GM19468 (cell line): ENCODE data around the gene ZNF407.

Experiments
- ATAC-seq: cut with Tn5 transposase; IDR thresholded peaks from one replicate; pipeline ENCODE4 v1.9.1; 2021; ENCODE audit warnings: mild to moderate bottlenecking, moderate library complexity, moderate number of reproducible peaks; ENCODE audit not compliant: unreplicated experiment; ENCODE audit errors: extremely low read depth

Gene ZNF407

DNA sequence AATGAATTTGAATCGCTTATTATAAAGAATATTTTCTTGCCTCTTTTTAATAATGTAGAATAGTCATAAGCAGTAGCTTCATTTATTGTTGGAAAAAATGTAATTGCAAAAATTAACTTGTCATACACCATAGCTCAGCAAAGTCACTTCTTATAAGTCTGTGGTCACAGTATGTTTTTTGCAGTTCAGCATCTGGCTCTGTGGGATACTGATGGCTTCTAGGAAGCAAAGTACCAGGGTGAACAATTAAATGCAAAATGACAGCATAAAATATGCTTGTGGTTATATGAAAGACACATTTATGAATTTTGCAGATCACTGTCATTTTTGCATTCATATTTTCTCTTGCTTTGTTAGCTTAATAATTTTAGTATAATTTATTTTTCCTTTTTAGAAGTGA lies 116.5 kb downstream of the ZNF407 start:
- no peak for ATAC-seq

DNA sequence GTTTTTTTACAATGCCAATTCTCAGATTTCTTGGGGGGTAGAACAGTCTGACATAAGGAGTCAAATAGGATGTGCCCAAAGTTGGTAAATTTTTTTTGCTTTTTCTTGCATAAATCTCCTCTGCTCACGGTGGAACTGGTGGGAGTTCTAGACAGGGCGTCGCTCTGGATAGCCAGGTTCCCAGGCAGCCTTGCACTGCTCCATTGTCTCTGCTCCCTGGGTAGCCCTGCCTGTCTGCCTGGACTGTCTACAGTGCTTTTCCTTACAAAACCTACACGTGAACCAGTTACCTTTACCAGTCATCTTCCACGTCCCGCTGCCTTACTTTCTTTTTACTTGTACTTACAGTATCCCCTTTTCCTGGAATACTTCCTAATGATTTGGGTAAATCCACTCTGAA lies 117.1 kb downstream of the ZNF407 start:
- ATAC-seq: no peak

DNA sequence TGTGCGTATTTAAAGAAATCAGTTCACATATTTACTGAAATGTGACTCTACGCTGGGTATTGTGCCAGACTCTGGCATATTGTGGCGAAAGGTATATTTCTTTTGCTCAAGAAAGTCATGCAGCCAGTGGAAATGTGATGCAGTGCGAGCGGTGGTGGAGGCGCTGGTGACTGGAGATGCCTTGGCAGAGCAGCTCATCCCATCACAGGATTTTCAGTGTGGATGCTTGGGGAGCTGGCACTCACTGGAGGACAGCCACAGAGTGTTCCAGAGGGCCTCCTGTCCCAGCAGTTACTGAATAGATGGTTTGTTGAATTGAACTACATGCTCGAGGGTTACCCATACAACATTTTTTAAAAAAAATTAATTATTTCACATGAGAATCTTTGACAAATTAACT lies 117.6 kb downstream of the ZNF407 start:
- ATAC-seq: no peak

DNA sequence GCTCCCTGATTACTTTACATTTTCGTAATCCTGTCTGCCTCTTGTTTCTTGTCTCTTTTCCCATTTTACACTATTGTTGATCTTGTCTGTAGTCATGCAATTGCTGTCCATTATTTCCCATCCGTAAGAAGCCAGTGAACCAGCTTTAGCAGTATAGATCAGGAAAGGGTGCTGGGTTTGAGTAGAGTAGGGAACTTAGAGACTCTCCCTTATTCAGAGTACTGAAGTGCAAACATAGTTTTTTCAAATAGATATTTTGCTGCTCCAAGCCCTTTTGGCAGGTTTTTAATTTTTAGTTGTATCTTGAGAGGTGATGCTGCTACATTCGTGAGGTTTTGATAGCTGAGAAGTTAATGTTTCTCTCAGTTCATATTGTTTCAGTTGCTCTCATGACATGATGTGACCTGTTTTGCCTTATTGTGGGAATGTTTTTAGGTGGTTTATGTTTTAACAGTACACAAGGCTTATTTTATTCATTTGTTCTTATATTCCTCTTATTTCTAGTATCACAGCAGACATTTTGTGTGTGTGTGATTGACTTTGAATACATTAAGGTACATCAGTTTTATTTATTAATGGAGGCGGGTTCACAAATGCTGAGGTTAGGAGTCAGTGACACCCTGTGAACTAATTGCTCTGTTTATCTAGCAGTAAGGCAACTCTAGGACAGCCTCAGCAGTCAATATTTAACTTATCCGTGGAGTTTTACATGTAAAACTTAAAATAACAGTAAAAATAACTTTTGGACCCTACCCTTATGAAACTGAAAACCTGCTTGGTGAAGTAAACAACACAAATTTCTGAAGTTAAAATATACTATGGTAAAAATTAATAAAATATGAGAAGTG lies 118.4 kb downstream of the ZNF407 start:
- ATAC-seq: no peak

DNA sequence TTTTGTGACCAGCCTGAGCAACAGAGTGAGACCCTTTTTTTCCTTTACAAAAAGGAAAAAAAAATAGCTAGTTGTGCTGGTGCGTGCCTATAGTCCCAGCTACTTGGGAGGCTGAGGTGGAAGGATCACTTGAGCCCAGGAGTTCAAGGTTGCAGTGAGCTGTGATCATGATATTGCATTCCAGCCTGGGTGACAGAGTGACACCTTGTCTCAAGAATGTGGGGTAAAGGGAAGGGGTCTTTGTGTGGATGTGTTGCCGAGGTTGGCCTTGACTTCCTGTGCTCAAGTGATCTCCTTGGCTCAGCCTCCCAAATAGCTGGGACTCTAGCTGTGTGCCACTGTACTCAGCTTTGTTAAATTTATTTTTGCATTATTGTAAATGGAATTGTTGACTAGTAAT lies 120.6 kb downstream of the ZNF407 start:
- ATAC-seq: no peak

DNA sequence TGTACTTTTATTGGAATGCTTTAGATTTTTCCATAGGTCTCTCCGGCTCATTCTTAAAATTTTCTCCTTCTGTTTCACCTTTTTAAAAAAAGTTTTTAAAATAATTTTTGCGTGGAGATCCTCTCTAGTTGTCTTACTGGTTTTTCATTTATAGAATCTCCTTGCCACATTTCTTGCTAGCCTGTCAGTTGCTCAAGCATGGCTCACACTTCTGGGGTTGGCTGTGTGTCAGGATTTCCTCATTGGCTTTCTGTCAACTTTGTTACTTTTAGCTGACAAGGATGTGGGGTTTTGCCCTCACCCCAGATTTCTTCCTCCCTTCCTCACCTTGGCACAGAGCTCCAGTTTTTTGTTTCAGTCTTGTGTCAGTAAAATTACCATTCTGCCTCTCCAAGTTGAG lies 124.6 kb downstream of the ZNF407 start:
- no peak for ATAC-seq

DNA sequence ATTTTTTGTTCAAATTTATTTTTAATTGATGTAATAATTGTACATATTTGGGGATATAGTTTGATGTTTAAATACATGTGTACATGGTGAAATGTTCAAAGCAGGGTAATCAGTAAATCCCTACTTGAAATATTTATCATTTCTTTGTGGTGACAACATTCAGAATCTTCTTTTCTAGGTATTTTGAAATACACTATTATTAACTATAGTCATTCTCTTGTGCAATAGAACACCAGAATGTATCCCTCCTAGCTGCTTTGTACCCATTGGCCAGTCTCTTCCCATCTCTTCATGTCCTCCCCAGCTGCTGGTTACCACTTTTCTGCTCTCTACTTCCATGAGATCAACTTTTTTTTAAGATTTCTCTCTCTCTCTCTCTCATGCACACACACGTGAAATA lies 126.5 kb downstream of the ZNF407 start:
- ATAC-seq: no peak

DNA sequence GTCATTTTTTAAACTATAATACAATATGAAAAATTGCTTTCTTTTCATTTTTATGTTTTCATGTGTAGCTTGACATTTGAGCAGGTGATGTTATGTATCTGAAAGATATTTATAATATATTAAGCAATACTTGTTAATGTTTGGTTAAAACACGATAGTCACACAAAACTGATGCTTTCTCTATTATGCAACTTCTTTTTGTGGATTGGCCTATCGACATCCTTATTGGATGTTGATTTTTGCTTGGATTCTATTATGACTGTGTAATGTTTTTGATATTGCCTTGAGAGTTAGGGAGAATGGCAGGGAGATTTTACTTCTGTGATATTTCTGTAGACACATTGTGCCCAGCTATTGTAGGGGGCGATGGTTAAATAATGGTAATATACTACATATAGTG lies 128.0 kb downstream of the ZNF407 start:
- no peak for ATAC-seq

DNA sequence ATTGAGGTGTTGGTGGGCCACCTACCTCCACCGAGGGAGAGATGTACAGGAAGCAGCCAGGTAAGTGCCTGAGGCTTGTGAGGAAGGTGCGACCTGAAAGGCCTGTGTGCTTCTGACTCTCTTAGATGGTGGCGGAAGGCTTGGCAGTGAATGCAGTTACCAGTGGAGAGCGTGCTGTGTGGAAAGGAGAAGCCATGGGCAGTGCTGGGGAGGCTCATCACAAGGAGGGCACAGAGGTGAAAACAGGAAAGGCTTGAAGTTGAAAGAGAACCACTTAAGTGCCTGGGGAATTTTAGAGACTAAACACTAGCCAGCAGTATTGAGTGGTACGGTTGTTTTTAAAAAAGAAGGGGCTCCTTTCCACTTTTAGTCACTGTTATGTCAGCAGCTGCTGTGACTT lies 130.9 kb downstream of the ZNF407 start:
- ATAC-seq: no peak

DNA sequence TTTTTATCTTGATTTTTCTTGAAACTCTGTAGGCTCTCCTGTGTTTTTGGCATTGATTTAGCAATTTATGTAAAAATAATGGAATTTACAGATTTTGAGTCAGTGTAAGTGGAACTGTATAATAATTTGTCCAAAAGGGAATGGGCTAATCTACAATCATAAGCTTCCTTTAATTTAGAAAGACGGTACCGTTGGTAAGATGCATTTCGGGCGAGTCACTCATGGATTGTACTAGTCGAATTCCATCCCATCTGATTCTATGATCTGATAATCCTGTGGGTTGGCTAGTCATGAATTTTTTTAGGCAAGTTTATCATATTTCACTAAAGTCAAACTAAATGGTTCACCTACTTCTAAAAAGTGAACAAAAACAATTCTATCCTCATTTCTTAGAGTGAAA lies 133.4 kb downstream of the ZNF407 start:
- ATAC-seq: no peak

DNA sequence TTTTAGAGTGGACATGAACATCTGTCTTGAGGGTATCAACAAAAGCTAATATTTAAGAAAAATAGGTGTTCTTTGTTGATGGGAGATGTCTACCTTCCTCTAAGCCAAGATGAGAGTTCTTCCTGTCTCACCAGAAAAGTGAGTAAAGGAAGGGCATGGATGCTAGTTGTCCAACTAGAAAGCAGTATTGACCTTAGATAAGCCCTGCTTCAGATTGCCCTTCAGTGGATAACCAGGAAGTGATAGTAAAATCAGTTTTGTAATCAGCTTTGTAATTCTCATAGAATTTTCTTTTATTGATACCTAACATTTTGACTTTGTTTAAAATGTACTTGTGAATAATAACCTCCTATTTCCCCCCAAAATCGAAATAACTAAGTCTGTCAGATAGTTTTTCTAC lies 134.7 kb downstream of the ZNF407 start:
- no peak for ATAC-seq

DNA sequence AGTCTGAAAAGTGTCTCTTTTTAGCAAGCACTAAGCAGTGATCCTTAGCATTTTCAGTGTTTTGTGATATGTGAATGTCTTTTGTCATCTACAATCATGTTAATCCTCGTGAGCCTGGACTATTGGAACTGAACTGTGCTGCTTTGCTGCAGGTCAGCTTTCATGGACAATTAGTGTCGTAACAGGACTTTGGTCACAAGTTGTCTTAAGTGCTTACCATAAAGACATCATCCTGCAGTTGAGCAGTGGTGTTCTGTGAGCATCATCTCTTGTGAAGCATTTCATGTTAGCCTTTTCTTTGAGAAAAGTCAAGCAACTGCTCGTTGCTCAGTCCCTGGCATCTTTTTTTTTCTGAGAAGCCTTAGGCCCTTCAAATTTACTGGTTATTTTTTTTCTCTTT lies 135.9 kb downstream of the ZNF407 start:
- no peak for ATAC-seq

DNA sequence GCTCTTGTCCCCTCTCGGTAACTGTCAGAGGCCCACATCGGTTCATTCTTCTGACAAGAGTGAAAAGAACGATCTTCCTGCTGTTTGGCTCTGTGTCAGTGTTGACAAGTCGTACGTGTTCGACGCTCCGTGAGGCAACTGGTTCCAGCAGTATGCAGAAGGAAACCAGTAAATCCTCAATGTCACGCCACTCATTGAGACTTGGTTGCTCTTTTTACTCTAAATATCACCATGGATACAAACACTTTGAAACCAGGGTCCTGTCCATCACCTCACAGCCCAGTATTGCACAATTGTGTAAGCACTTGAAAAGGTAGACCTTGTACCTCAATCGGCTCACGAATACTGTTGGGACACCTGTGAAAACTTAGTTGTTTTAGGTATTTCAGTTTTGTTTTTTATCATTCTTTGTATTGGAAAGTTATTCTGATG lies 136.4 kb downstream of the ZNF407 start:
- ATAC-seq: no peak

DNA sequence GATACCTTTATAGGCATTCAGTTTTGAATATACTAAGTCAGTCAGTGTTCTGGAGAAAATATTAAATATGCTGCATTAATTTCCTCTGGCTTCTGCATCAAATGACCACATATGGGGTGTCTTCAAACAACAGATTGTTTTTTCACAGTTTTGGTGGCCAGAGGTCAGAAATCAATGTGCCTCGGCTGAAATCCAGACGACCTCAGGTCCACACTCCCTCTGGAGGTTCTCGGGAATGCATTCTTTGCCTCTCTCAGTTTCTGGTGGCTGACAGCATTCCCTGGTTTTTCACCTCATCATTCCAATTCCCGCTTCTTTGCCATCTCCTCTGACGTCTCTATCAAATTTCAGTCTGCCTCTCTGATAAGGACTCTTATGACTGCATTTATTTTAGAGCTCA lies 142.3 kb downstream of the ZNF407 start:
- no peak for ATAC-seq

DNA sequence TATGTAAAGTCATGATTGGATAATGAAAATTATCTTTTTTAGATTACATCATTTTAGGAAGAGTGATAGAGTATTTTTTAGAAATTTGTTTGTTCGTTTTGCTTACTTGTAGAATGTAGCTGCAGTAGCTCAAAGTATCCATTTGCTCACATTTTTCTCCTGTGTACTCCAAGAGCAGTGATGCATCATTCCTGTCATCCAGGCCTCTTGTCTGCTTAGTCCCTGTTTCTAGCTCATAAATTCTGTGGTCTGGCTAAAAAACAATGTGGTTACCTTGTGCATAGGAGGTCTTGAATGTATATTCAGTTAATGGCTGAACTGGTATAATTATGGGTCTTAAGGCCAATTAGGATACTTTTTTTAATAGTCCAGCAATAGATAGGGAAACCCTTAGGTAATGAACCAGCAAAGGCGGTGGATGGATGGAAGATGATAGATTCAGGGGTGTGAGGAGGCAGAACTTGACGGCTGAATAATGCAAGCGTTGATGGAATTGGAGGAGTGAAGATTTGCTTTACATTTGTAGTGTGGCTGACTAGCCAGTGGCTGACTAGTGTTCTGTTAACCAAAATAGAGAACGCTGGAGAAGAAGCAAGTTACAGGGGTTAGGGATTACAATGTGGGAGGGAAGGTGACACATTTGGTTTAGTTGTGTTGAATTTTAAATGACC lies 145.0 kb downstream of the ZNF407 start:
- no peak for ATAC-seq

DNA sequence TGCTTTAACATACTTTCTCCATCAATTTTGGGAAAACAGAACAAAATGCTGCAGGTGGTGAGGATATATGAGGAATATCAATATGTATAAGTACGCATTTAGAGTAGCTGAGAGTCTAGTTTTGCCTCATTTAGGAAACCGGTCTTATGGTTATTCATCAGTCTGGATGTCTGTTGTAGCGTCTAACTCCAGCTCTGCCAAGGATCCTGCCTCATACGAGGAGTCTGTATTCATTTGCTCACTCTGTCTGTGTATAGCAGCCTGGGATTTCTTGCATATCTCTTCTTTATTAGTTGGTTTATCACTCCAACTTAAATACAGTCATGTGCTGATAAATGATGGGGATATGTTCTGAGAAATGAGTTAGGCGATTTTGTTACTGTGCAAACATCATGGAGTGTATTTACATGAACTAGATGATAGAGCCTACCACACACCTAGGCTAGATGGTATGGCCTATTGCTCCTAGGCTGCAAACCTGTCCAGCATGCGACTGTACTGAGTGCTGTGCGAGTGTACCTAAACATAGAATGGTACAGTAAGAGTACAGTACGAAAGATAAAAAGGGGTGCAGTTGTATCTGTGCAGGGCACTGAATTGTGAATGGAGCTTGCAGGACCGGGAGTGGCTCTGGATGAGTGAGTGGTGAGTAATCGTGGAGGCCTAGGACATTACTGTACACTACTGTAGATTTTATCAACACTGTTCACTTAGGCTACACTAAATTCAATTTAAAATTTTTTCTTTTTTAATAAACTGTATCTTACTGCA lies 148.1 kb downstream of the ZNF407 start:
- ATAC-seq: no peak

DNA sequence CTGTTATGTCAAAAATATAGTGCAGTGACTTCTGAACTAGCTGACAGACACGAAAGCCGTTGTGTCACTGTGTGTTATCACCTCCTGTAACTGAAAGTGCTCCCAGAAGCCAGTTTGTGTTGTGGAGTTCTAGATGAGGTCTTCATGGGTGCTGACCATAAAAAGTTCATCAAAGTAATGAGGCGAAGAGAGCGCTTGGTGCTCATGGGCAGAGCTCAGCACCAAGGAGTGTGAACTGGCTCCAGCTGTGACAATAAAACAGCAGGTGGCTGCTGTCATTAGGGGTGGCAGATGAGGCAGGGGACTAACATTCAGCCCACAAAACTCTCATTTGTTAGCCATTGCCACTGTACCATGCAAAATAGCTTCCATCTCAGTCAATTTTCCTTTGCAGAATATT lies 151.1 kb downstream of the ZNF407 start:
- no peak for ATAC-seq

DNA sequence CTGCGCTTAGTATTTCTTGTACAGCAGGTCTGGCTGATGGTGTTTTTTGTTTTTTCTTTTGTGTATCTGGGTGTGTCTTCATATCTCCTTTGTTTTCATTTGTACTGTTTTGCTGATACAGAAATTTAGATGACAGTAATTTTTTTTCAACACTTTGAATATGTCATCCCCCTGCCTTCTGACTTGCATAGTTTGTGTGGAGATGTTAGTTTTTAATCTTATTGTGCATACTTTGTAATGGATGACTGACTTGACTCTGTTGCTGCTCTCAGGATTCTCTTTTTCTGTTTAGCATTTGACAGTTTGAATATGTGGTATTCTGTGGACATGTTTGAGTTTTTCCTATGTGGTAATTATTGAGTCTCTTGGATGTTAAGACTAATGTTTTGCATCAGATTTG lies 161.3 kb downstream of the ZNF407 start:
- no peak for ATAC-seq

DNA sequence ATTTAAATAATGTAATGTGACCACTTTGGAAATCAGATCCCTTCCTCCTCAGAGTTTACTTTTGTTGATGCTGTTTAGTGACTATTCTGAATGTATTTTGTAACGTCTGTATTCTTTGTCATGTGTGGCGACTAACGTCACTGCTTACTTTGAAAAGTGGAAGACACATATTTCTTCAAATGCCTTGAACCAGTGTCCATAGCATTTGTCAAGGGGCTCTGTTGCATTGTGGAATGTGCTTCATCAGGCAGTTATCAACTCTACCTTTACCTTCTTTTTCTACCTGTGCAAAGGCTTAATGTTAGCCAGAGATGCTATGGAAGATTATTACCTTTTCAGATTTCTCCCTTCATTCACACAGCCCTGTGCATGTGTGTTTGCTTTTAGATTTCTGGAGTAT lies 162.4 kb downstream of the ZNF407 start:
- no peak for ATAC-seq

DNA sequence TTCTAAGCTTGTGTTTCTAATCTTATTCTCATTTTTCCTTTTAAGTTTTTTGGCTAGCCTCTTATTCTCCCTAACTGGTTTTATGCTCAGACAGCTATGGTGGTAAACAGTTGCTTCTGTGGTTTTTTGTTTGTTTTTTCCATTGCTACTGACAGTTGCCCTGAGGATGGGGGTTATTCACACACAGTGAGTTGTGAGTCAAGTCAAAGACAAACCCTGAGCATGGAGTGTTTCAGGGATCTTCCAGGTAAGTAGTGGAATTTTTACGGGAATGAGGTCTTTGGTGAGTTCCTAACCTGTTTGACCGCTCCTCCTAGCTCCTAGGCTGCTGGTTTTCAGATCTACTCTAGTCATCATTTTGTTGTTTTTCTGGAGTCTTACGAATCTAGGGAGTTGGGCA lies 162.8 kb downstream of the ZNF407 start:
- ATAC-seq: no peak

DNA sequence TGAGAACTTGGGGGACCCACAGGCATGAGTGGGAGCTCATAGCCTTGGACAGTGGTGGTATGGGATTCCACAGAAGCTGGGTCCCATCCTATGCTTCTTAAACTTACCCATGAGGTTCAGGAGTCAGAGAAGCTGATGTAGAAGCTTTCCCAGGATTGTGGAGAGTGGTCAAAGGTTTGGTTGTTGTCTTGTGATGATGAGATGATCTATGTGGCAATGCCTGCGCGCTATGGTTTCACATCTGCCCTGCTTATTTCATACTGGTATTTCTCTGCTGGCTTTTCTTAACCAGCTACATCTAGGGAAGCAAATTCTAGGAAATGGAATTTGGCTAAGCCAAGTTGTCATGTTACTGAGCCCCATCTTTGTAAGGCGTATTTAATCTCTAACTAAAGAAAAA lies 168.6 kb downstream of the ZNF407 start:
- ATAC-seq: no peak
